Measurements from ENCODE around the gene BANF2. TPM values are rescaled to one million over a fixed set of nuclear protein-coding genes. Genes with fewer than 3 reads are reported as not detected.

The BANF2 gene
- total and polyA plus RNA-seq, 10 of the 15 experiments (the other 5 are each of a cell fraction or from before 2014, with no cell fraction given) = not detected

DNA sequence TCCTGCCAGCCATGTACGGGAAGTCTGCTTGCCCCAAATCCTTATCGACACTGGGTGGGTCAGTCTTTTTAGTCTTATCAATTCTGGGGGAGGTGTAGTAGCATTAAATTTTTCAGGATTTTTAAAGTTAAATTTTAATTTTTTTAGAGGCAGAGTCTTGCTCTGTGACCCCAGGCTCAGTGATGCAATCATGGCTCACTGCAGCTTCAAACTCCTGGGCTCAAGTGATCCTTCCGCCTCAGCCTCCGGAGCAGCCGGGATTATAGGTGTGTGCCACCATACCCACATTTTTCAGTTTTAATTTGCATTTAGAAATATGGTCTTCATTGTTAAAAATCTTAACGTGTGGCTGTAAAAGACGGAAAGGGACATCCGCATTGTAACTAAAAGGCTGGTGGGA lies 51.9 kb downstream of the BANF2 start (continued):
- TF ChIP-seq NKRF (conservative IDR thresholded peaks at IDR 0.05) = no peak

- ATAC-seq (no peak), DNase-seq (ENCODE audit: low read depth, low spot score) (no peak), FAIRE-seq (no peak)
- intact Hi-C loops (cut with micrococcal nuclease; ENCODE audit: unreplicated experiment) = no loop called here
- no peaks in the 10 kb centered on the region for H4K20me1 ChIP-seq (ENCODE audit: control insufficient read depth, insufficient read depth)
- no TSS peak for BruUV-seq (replicated peaks)
- ChIA-PET SMC1A (ENCODE audit: uncharacterized antibody, unreplicated experiment) (no interaction called here), CTCF (no interaction called here), RAD21 (ENCODE audit: unreplicated experiment) (no interaction called here), POLR2A (no interaction called here)
- no peaks in the 10 kb centered on the region for H3K36me3 ChIP-seq (ENCODE audit: control insufficient read depth in 2 of 2, insufficient read depth in 2 of 2, low read length in 1 of 2)
- no peaks in the 10 kb centered on the region for H3K79me2 ChIP-seq (ENCODE audit: control insufficient read depth, insufficient read depth, low read length)
- no peak overlapping the region for H3K4me3 ChIP-seq
- no peak overlapping the region for H3K9ac ChIP-seq (ENCODE audit: control insufficient read depth, insufficient read depth, low read length)
- H3K9me3 ChIP-seq (replicated peaks; ENCODE audit: control insufficient read depth, insufficient read depth, low read length) = no peaks in the 10 kb centered on the region
- 0% methylated on average over 2 of the region's 2 CpGs for WGBS (ENCODE audit: insufficient coverage, insufficient replicate concordance, low lambda C conversion rate, missing lambda C conversion rate)
- H3K4me1 ChIP-seq (ENCODE audit: control insufficient read depth, insufficient read depth, low read length) = no peaks in the 10 kb centered on the region
- peaks cover 0 to 7% of the 10 kb centered on the region in 2 experiments; a peak in 1 of 4 replicates for H3K27me3 ChIP-seq (replicated peaks in 1 of 2; ENCODE audit: control insufficient read depth in 2 of 2, insufficient read depth in 2 of 2, low read length in 1 of 2)
- in situ Hi-C loops (cut with MboI) = no loop called here
- TF ChIP-seq ZNF622 (IDR thresholded peaks at IDR 0.05) (no peak), MAX (IDR thresholded peaks at IDR 0.05; ENCODE audit: low read depth, low read length) (no peak), BCLAF1 (IDR thresholded peaks at IDR 0.05) (no peak), CREM (IDR thresholded peaks at IDR 0.05; ENCODE audit: low read depth) (no peak), RCOR1 (conservative IDR thresholded peaks at IDR 0.05; ENCODE audit: low read depth, low read length) (no peak), SMC3 (IDR thresholded peaks at IDR 0.05; ENCODE audit: borderline replicate concordance, low read length) (no peak), LARP7 (IDR thresholded peaks at IDR 0.05) (no peak), ZNF384 (IDR thresholded peaks at IDR 0.05; ENCODE audit: borderline replicate concordance, low read depth, low read length) (no peak)
- TF ChIP-seq, protein P1, sequence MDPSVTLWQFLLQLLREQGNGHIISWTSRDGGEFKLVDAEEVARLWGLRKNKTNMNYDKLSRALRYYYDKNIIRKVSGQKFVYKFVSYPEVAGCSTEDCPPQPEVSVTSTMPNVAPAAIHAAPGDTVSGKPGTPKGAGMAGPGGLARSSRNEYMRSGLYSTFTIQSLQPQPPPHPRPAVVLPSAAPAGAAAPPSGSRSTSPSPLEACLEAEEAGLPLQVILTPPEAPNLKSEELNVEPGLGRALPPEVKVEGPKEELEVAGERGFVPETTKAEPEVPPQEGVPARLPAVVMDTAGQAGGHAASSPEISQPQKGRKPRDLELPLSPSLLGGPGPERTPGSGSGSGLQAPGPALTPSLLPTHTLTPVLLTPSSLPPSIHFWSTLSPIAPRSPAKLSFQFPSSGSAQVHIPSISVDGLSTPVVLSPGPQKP (IDR thresholded peaks at IDR 0.05; ENCODE audit: low read depth, low read length) = no peak
- no peak overlapping the region for H2AFZ ChIP-seq (ENCODE audit: control insufficient read depth, low read depth, low read length)
- H3K4me2 ChIP-seq (ENCODE audit: control insufficient read depth, insufficient read depth) = no peak overlapping the region
- H3K27ac ChIP-seq (ENCODE audit: control insufficient read depth, insufficient read depth) = no peak overlapping the region
These were observed 52.7 kb downstream of the BANF2 start for GRCh38 chr20:17752459-17752858.
